Stimulated activated CD4-positive, alpha-beta T cell treated with anti-CD3 and anti-CD28 coated beads, Interleukin-1b, Interleukin-23, amount 100 ng/mL, for 1 hour (primary cell): ENCODE data around the gene SNRPA1.
"Not testable (repeated sequence)": the region's sequence is repeated elsewhere in the genome, so short reads cannot be mapped to it uniquely, and the experiment has no call there.

Source experiments
- DNase-seq, 2 donors: peaks; one replicate each; pipeline ENCODE4 v3.0.0-alpha.2; 2020; ENCODE audit warnings: low read depth in 2 of 2

The SNRPA1 gene

DNA sequence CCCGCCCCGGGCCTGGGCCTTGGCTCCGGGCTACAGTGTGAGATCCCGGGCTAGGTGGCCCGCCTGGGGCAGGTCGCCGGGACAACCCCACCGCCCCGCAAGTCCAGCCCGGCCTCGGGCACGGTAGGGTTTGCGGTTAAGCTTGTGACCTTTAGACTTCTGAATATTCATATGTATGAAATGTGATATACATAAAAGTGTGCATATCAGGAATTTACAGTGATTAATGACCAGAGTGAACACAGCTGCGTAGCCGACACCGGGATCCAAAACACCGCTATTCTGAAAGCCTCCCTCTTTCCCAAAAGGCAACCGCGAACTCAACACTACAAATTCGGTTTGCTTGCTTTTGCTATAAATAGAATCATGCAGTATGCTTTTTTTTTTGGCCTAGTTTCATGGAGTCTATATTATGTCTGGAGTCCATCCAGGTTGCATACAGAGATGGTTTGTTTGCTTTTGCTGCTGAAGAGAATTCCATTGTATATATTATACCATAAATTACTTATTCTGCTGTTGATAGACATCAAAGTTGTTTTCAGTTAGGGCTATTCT is 636 bp upstream of the SNRPA1 start:
- DNase-seq, result no peak

DNA sequence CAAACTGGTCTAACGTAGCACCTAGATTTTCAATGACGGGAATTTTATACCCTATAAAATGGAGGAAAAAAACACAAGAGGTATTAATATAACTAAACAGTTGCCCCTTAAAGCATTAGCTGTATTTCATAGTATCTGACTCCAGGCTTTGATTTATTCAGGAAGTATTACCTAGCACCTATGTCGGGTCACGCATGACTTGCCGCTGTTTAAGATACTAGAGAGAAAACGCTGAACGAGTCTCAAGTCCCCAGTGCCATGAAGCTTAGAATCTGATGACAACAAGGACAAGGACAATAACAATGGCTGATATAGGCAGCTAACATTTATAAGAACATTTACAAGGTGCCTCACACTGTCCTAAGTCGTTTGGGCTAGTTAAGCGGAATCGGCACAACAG is 1.9 kb downstream of the SNRPA1 start:
- no peak for DNase-seq

DNA sequence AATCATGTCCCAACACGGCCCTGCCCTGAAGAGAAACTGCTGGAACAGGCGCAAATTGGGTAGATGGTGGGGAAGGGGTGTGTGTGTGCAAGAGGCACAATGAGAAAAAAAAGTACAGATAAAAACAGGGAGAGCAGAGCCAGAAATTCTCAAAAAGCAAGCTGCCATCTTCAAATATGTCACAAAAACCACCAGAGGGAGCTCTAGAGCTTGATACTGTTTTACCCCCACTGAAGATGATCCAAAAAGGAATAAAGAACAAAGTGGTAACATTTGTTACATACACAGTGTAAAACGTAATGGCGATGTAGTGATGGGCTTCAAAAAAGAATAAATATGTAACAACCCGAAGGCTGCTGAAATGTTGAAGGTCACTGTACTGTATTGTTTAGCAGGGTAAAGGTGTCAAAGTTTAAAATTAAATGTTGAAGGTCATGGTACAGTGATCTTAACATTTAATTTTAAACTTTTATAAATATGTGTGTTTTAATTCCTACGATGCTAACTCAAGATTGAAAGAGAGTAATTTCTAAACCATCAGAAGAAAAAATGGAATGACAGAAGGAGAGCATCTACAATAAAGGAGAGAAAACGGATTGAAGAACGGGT is 6.0 kb downstream of the SNRPA1 start:
- DNase-seq, result no peak

DNA sequence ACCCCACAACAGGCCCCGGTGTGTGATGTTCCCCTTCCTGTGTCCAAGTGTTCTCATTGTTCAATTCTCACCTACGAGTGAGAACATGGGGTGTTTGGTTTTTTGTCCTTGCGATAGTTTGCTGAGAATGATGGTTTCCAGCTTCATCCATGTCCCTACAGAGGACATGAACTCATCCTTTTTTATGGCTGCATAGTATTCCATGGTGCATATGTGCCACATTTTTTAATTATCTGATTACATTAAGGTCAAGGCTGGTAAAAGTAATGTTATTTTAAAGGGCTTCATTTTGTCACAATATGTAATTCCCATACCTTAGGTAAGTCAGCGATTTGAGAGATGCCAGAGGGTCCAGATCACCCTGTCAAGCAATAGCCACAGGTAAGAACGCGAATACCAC is 7.7 kb downstream of the SNRPA1 start:
- DNase-seq, result not testable (repeated sequence)

DNA sequence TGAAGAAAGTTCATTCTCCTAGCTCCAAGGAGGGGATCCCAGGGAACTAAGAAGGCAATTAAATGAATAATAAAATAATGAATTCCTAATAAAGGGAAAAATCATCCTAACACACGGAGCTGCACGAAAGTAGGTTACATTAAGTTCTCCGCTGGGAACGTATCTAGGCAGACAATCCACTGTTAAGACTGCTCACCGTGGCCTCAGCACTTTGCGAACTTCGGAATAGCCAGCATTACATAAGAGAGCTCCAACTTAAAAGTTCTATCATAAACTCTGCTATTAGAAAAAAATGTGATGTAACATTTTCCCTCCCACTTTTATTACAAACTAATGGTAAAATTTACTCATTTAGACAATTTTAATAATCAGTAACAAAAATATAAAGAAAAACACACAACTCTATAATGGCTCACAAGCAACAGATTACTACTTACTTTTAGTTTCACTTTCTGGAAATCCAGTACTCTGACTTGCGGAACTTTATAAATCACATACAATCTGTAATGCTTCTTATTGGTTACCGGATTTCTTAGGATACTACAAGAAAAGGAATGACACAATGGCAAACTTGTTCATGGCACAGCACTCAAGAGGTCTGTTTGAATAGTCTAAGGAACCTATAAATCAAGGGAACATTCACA is 8.5 kb downstream of the SNRPA1 start:
- no peak for DNase-seq

DNA sequence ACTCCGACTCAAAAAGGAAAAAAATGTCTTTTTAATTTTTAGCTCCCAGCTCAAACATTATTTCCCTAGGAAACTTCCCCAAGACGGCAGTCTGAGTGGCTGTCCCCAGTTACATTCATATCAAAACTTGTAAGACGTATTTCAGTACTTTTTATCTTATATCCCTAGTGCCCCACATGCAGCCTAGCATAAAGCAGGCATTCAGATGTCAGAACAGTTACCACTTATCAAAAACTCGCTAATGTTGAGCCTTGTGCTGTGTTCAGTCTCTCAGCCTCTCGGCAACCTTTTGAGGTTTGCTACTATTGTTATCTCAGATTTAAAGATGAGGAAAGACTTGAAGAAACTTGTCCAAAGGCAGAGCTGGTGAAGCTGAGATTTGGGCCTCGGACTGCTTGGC is 11.1 kb downstream of the SNRPA1 start:
- DNase-seq, result no peak

DNA sequence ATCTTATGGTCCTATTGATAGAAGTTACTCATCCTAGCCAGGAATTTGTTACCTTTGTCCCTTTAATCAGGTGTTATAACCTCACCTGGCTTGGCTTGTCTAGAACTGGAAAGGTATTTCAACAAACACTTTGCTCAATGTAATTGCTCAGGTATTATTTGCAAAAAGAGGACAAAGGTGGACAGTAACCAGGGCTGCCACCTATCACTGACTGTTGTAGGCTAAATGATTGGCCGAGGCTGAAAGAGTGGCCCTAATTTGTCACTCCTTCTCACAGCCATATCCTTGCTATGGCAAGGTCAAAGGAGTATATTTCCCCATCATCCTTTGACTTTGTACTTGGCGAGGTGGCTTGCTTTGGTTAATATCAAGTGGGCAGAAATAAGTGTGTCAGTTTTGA is 15.0 kb downstream of the SNRPA1 start:
- no peak for DNase-seq

DNA sequence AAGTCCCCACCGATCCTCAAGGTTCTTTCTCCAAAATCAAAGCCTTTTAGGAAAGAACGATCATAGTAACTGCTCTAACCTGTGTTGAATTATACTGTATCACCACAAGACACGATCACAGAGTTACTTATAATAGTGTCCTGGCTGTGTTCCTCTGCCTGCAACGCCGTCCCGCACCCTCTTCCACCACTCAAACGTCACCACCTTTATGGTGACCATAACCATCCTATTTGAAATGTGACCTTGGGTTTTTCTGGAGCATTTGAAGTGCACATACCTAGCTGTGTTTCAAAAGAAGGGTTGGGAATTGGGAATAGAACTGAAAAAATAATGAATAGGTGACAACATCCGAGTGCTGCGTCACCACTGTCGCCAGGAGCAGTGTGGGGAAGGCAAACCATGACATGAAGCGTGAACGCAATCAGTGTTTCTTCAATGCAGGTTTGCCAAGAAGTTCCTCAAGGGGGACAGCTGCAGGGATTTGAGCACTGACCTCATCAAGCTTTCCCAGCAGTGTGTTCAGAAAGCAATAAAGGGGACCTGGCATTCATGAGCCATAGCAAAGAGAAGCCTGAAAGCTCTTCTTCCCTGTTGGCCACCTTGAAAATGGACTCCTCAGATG is 17.0 kb downstream of the SNRPA1 start:
- no peak for DNase-seq

DNA sequence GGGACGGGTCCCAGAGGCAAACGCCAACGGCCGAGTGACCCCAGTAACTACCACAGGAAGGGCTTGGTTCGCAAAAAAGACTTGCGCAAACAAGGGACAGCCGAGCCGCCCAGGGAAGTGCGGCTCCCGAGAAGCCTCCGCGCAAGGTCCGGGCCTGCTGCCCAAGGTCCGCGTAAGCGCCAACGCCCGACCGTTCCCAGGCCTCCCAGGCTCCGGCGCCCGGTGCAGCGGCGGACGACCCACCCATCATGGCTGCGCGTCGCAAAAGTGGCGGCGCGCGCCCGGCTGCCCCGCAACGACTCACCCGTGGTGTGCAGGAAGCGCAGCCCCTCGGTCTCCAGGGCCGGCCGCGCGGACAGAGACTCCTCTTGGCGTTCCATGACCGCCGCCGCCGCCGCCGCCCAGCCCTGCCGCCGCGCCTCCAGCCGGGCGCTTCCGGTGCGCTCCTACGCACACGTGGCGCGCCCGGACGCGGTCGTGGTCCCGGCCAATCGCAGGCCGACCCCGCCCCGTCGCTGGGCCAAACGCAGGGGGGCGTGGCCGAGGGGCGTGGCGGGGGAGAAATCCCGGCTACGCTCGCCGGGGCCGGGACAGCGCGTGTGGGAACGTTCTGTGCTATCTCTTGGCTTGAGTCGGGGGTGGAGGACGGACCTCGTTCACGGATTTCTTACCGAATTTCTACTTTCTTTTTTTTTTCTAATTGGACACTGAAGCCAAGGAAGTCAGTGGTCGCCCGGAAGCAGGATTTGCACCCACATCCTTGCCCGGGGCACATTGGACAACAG is 17.8 kb downstream of the SNRPA1 start, which contains the start of gene SELENOS:
TSS of gene SELENOS (minus strand) at position 448 of the 785 bp plus-strand sequence. CDS start at position 380, 68 bp downstream.
- DNase-seq, result peak; percentile 76 to 85

DNA sequence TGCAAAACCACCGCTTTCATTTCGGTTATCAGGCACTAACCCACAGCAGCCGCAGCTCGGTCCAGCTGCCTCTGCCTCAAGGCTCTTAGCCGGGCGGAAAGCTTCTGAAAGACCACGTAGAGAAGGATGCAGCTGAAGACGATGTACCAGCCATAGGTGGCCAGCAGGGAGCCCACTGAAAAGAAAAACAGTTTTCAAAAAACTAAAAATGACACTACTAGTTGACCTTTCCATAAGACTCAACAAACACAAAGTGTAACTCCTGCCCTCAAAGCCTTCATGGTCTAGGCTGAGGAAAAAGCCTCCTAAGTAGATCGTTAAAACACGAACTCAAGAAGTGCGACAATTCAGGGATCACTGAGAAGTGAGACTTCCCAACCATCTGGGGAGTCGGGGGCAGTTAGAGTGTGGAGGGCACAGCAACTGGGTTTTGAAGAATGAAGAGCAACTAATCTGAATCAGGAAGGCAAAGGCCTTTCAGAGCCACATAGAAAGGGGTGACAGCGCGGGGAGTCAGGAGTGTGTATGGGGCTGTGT is 18.5 kb downstream of the SNRPA1 start:
- no peak for DNase-seq

DNA sequence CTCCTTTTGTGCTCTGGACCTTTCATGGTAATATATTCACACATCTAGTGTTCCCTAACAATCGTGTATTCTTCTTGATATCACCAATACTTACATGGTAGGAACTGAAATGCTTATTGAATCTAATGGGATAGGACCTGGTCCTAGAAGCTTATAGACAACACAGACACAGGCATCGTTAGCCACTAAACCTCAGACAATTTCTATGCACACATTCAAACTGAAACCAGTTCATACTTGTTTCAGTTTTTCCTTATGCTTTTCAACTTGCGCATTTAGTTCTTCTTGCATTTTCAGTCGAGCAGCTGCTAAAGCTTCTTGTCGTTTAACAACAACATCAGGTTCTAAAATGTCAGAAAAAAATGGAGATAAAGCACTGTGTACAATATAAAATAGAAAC is 20.0 kb downstream of the SNRPA1 start:
- no peak for DNase-seq

DNA sequence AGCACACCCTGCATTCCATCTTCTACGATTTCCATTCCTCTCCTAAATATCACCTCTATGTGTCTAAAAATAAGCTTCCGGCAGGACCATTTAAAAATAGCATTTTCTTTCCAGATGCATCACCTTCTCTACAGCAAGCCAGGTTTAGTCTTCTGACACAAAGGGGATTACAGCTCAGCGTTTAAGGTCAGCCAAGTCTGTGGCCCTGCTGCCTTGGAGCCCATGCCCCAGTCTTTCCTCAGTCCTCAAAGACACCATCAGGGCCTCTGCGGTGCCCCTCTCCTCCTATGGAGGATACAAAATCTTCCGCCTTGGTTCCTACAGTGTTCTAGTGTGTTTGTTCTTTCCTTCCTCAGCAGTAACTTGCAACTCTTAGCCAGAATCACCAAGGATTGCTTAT is 21.5 kb downstream of the SNRPA1 start:
- DNase-seq, result no peak

DNA sequence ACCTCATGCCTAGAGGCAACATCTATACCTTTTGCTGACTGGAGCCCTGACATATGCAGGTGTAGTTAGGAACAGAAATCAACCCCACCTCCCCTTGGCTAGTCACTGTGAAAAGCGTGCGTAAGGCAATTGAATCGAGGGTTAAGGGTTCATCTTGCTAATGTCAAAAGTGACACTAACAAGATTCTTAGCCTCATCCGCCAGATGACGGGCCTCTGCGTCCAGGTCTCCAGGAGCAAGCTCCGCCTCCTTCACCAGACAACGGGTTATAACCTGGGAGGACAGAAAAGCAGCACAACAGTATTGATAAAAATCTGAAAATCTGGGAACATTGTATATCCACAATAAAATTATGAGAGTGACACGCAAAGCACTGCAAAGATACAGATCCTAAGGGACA is 22.5 kb downstream of the SNRPA1 start:
- no peak for DNase-seq

DNA sequence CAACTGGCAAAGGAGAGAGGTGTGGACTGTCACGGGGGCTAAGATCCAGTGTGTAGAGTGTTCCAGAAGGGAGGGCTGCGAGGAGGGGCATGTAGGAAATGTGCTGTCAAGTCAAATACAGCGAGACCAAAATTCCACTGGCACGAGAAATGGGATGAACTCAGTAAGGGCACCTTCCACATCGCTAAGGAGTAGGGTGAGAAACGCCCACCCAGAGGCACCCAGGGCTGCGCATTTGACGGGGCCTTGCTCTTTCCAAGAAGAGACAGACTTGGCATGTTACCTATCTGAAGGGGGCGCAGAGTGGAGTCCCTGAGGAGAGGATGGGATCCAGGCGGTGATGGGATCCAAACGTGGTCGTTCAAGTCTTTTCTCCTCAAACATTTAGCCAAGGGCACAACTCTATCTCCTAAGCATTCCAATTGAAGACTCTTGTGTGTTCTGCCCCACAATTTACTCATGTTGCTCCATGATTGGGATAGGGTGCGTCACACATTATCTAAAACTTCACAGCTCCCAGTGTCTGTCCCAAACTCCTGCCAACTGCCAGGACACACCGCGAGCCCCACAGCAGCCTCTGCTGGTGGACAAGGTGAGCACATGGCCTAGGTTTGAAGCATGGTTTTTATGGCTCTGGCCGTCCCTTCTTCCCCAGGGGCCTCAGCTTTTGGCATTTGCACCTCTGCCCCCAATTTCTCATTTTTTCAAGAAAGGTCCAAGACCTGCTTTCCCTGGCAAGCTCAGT is 25.4 kb downstream of the SNRPA1 start:
- DNase-seq, result no peak

DNA sequence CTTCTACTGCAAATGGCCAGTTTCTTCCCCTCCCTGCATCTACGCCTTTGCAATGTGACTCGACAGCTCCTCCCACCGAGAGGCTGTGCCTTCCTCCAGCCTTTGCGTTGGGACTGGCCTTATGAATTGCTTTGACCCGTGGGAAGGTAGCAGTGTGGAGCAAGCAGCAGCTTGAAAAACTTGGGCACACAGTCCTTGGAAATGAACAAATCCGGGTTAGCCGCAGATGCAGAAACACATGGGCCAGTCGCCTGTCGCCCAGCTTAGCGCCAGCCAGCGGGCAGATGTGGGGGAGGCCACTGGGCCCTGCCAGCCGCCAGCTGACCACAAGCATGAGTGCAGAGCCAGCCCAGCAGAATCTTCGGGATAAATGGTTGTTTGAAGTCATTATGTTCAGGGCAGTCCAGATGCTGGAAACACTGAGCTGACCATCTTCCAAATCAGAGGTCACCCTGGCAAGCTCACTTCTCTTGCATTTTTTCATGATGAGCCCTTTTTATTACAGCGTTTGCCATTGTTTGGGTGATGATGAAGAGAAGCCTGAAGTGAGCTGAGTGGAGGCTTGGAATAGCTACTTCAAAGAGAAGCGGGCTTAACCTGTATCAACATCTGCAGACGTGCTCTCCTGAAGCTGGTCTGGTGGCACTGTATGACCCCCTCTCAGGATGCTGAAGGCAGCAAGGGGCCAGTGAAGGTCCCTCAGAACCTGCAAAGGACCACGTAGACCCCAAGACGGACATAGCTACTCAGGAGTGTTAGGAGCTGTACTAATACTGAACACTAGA is 27.5 kb downstream of the SNRPA1 start:
- no peak for DNase-seq

DNA sequence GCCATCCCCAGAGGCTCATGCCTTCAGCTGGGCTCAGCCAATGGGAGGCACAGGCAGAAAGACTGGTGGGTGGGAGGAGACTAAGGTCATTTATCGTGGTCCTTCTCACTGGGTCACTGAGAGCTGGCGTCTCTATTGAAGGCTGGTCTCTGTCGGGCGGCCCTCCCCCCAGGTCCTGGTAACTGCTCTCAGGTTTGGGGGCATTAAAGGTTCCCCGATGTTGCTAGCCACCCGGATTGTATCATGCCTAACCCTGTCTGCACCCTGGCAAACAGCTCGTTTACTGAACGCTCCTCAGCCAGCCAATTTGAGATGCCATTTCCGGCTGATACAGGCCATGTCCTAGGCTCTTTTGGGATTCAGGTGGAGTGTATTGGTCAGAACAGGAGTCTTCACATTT is 28.3 kb downstream of the SNRPA1 start:
- no peak for DNase-seq

DNA sequence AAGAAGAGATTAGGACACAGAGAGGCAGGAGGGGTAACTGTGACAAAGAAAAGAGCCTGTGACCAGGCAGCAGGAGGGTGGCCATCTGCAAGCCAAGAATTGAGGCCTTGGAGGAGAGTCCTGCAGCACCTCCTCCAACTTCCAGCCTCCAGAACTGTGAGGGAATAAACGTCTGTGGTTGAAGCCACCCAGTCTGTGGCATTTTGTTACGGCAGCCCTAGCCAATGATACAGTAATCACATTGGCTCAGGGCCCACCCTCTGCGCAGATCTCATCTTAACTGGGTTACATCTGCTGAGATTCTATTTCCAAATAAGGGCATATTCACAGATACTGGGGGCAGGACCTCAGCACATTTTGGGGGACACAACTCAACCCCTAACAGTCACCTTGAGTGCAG is 29.0 kb downstream of the SNRPA1 start:
- no peak for DNase-seq

DNA sequence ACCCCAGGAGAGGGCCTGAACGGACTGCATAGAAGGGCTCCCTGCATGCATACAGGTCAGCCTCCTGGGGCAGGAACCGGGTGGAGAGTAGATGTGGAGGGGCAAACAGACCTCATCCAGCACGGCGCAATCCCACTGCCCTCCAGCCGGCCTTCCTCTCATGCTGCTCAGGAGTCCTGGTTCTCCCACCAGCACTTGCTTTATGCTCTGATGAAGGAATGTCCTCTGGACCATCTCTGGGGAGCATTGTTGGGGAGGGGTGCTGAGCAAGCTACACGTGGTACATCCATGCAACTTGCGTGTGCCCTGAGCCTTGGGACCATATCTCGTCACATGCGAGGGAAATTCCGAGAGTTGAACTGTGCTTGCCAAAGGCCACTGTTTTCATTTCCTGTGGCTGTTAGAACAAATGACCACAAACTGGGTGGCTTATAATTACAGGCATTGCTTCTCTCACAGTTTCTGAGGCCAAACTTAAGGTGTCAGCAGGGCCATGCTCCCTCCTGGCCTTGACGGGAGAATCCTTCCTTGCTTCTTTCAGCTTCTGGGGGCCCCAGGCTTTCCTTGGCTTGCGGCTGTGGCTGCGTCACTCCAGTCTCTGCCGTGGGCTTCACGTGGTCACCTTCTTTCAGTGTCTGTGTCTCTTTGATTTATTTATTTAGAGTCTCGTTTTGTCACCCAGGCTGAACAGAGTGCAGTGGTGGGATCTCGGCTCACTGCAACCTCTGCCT is 30.0 kb downstream of the SNRPA1 start:
- no peak for DNase-seq

DNA sequence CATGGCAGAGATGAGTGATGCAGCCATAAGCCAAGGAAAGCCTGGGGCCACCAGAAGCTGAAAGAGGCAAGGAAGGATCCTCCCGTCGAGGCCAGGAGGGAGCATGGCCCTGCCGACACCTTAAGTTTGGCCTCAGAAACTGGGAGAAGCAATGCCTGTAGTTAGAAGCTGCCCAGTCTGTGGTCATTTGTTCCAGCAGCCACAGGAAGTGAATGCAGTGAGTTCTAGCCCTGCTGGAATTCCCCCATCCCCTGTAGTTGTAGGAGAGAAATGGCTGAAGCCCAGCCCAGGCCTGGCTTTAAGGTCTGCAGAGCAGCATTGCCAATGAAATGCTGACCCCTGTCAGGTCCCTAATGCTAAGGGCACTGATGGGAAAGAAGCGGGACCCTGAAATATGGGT is 31.0 kb downstream of the SNRPA1 start:
- DNase-seq, result no peak

DNA sequence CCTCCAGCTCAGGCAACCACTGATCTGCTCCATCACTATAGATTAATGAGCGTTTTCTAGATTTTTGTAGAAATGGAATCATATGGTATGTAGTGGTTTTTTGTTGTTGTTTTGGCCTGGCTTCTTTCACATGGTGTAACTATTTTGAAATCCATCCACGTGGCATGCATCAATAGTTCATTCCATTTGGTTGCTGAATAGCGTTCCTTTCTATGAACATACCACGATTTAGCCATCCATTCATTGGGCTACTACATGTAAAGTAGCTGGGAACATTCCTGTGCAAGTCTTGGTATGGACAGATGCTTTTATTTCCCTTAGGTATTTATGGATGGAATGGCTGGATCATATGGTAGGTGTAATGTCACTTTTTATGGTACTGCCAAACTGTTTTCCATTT is 32.5 kb downstream of the SNRPA1 start:
- no peak for DNase-seq
